ENCODE measurements around the gene RNF26. TPM values are rescaled to one million over a fixed set of nuclear protein-coding genes. Genes with fewer than 3 reads are reported as not detected.
A peak's percentile ranks its signal among the peaks of the same experiment; 100 is the strongest.

Gene RNF26
- total and polyA plus RNA-seq, 2 of the 13 experiments (the other 11 are each of a cell fraction or from before 2014, with no cell fraction given): 11.9 to 26.3 TPM

DNA sequence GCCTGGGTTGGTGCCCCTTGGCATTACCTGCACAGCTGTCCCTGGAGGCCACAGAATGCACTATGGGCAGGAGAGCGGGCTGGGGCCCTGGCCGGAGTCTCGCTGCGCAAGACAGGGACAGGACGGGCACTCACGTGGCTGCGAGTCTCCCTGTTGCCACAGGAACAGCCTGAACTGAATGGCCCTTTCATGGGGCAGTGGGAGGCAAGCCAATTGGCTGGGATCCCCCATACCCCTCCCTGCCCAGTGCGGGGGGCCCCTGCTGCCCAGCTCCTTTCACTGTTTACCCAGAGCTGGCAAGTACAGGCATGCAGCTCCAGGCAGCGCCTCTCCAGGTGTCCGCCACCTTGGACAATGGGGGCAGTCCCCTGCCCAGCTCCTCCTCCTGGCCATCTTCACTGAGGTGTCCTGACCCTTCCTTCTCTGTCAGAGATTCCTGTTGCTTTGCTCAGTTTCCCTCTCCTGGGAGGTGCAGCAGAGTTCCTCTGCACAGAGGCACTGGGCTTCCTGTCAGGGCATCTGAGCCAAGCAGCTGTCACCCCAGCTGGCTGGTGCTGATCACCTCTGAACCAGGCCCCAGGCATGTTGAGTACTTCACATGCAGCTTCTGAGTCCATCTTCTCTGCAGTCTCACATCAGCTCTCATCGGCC lies 42.0 kb downstream of the RNF26 start (continued):
- TF ChIP-seq CREB3 (CRISPR knock-in tag; IDR thresholded peaks at IDR 0.05) (no peak), MXD4 (CRISPR knock-in tag; IDR thresholded peaks at IDR 0.05) (peak; percentile 96), GTF2F1 (IDR thresholded peaks at IDR 0.05; ENCODE audit: low read length) (no peak), ZNF772 (CRISPR knock-in tag; IDR thresholded peaks at IDR 0.05) (0 out of 2 replicates have a peak, but pooled peaks have one; percentile 36), MTF1 (CRISPR knock-in tag; IDR thresholded peaks at IDR 0.05) (no peak), ZKSCAN5 (CRISPR knock-in tag; IDR thresholded peaks at IDR 0.05) (no peak), ZNF639 (CRISPR knock-in tag; conservative IDR thresholded peaks at IDR 0.05) (peak; percentile 73; the same call in 1 of the 2 replicates), HNF4G (IDR thresholded peaks at IDR 0.05; ENCODE audit: borderline replicate concordance, low read depth, low read length) (0 out of 2 replicates have a peak, but pooled peaks have one; percentile 4), HNF4G (CRISPR knock-in tag; IDR thresholded peaks at IDR 0.05; ENCODE audit: borderline replicate concordance, low read depth) (no peak), ZFP36 (IDR thresholded peaks at IDR 0.05; ENCODE audit: borderline replicate concordance, low read depth, low read length, partially characterized antibody) (no peak), ZFX (CRISPR knock-in tag; IDR thresholded peaks at IDR 0.05; ENCODE audit: low read depth) (peak; percentile 50; the same call in 1 of the 2 replicates), ZBTB7B (CRISPR knock-in tag; IDR thresholded peaks at IDR 0.05) (peak; percentile 76), MNT (IDR thresholded peaks at IDR 0.05) (peak; percentile 45; the same call in 1 of the 2 replicates), ZSCAN25 (CRISPR knock-in tag; IDR thresholded peaks at IDR 0.05) (no peak), ARNT2 (CRISPR knock-in tag; IDR thresholded peaks at IDR 0.05; ENCODE audit: low read depth) (peak; percentile 45; the same call in 1 of the 2 replicates), ZKSCAN8 (CRISPR knock-in tag; IDR thresholded peaks at IDR 0.05; ENCODE audit: borderline replicate concordance) (no peak), ZNF275 (CRISPR knock-in tag; IDR thresholded peaks at IDR 0.05; ENCODE audit: borderline replicate concordance) (no peak), STAG1 (CRISPR knock-in tag; IDR thresholded peaks at IDR 0.05) (no peak)
- TF ChIP-seq, protein P1, sequence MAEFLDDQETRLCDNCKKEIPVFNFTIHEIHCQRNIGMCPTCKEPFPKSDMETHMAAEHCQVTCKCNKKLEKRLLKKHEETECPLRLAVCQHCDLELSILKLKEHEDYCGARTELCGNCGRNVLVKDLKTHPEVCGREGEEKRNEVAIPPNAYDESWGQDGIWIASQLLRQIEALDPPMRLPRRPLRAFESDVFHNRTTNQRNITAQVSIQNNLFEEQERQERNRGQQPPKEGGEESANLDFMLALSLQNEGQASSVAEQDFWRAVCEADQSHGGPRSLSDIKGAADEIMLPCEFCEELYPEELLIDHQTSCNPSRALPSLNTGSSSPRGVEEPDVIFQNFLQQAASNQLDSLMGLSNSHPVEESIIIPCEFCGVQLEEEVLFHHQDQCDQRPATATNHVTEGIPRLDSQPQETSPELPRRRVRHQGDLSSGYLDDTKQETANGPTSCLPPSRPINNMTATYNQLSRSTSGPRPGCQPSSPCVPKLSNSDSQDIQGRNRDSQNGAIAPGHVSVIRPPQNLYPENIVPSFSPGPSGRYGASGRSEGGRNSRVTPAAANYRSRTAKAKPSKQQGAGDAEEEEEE (CRISPR knock-in tag; IDR thresholded peaks at IDR 0.05; ENCODE audit: borderline replicate concordance): no peak
- TF ChIP-seq, protein P2, sequence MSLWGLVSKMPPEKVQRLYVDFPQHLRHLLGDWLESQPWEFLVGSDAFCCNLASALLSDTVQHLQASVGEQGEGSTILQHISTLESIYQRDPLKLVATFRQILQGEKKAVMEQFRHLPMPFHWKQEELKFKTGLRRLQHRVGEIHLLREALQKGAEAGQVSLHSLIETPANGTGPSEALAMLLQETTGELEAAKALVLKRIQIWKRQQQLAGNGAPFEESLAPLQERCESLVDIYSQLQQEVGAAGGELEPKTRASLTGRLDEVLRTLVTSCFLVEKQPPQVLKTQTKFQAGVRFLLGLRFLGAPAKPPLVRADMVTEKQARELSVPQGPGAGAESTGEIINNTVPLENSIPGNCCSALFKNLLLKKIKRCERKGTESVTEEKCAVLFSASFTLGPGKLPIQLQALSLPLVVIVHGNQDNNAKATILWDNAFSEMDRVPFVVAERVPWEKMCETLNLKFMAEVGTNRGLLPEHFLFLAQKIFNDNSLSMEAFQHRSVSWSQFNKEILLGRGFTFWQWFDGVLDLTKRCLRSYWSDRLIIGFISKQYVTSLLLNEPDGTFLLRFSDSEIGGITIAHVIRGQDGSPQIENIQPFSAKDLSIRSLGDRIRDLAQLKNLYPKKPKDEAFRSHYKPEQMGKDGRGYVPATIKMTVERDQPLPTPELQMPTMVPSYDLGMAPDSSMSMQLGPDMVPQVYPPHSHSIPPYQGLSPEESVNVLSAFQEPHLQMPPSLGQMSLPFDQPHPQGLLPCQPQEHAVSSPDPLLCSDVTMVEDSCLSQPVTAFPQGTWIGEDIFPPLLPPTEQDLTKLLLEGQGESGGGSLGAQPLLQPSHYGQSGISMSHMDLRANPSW (CRISPR knock-in tag; IDR thresholded peaks at IDR 0.05; ENCODE audit: borderline replicate concordance): no peak
